ENCODE measurements around the gene DDX24. TPM values are rescaled to one million over a fixed set of nuclear protein-coding genes. Genes with fewer than 3 reads are reported as not detected.

Gene DDX24
- total and polyA plus RNA-seq, 9 of the 15 experiments (the other 6 are each of a cell fraction or from before 2014, with no cell fraction given) = 82.4 to 175 (median 122) TPM

- BruUV-seq (replicated peaks) = no TSS peak
- Histone ChIP-seq H3K9me1 (ENCODE audit: control insufficient read depth, insufficient read depth, low read length) (no peaks in the 10 kb centered on the region), H3K79me2 (ENCODE audit: control insufficient read depth, insufficient read depth, low read length) (no peaks in the 10 kb centered on the region), H3K4me1 (replicated peaks in 1 of 2; ENCODE audit: control insufficient read depth in 2 of 2, insufficient read depth in 2 of 2, low read length in 2 of 2) (peaks cover 0 to 6% of the 10 kb centered on the region in 2 experiments; a peak in 2 of 5 replicates), H3K36me3 (ENCODE audit: control insufficient read depth, insufficient read depth, low read length) (no peaks in the 10 kb centered on the region), H2AFZ (ENCODE audit: low read depth, low read length) (no peak overlapping the region), H3K27me3 (ENCODE audit: control insufficient read depth in 2 of 2, insufficient read depth in 2 of 2, low read length in 2 of 2) (peaks cover 4 to 24% of the 10 kb centered on the region in 2 experiments; a peak in 4 of 5 replicates), H3K9me3 (replicated peaks; ENCODE audit: control insufficient read depth, insufficient read depth, low read depth, low read length) (no peaks in the 10 kb centered on the region), H4K20me1 (replicated peaks; ENCODE audit: control insufficient read depth, insufficient read depth, low read length) (no peaks in the 10 kb centered on the region; the same call in 1 of the 2 replicates), H3K27ac (ENCODE audit: extremely low read depth, low read depth, low read length) (no peak overlapping the region), H3K4me2 (ENCODE audit: insufficient read depth, low read length) (no peak overlapping the region), H3K9ac (ENCODE audit: insufficient read depth in 1 of 2, low read depth in 2 of 2, low read length in 2 of 2) (no peak overlapping the region), H3K4me3 (no peak overlapping the region)
- FAIRE-seq (no peak), DNase-seq (ENCODE audit: extremely low read depth in 1 of 4, low spot score in 3 of 4) (no peak), ATAC-seq (no peak)
- ChIA-PET POLR2A (no interaction called here), CTCF (ENCODE audit: low intra/inter-chr PET ratio) (no interaction called here)
- WGBS (ENCODE audit: insufficient coverage, low coverage, missing lambda C conversion rate) = 21% methylated on average over 11 of the region's 11 CpGs
- intact Hi-C loops (cut with micrococcal nuclease) (no loop called here), in situ Hi-C loops (cut with MboI) (loop anchor here (5.0 kb wide), 1 partner anchor 98 kb away; no protein-coding TSS in a partner anchor)
- no peak for TF ChIP-seq ZNF609 (CRISPR knock-in tag; IDR thresholded peaks at IDR 0.05; ENCODE audit: borderline replicate concordance)
- TF ChIP-seq E2F6 (IDR thresholded peaks at IDR 0.05; ENCODE audit: borderline replicate concordance in 1 of 2, extremely low read depth in 1 of 2, insufficient read depth in 1 of 2, insufficient read length in 1 of 2, low read depth in 1 of 2, low read length in 1 of 2, poor library complexity in 1 of 2, severe bottlenecking in 1 of 2) = no peak
- TF ChIP-seq RUNX1 (IDR thresholded peaks at IDR 0.05; ENCODE audit: low read depth) = no peak
- no peak for TF ChIP-seq NR2F6 (CRISPR knock-in tag; IDR thresholded peaks at IDR 0.05)
- TF ChIP-seq ZNF589 (CRISPR knock-in tag; IDR thresholded peaks at IDR 0.05; ENCODE audit: low read depth) = no peak
- TF ChIP-seq HINFP (tag; conservative IDR thresholded peaks at IDR 0.05; ENCODE audit: low read depth) = no peak
- no peak for TF ChIP-seq RB1 (IDR thresholded peaks at IDR 0.05; ENCODE audit: low read depth)
- no peak for TF ChIP-seq E2F4 (CRISPR knock-in tag; IDR thresholded peaks at IDR 0.05; ENCODE audit: low read depth)
- no peak for TF ChIP-seq EHMT2 (IDR thresholded peaks at IDR 0.05)
- TF ChIP-seq ZNF212 (CRISPR knock-in tag; IDR thresholded peaks at IDR 0.05) = no peak
- no peak for TF ChIP-seq TAF15 (IDR thresholded peaks at IDR 0.05; ENCODE audit: low read depth, low read length)
- TF ChIP-seq FOXP1 (CRISPR knock-in tag; IDR thresholded peaks at IDR 0.05) = no peak
Measured at GRCh38 chr14:94038921-94039629, 41.9 kb downstream of the DDX24 start.
